Activated CD8-positive, alpha-beta memory T cell treated with anti-CD3 and anti-CD28 coated beads, Interleukin-2, amount 10 ng/mL, durations not matched to agents 7 days and 5 days (primary cell): Measurements from ENCODE around the gene ASPHD2. TPM values are rescaled to one million over a fixed set of nuclear protein-coding genes. Genes with fewer than 3 reads are reported as not detected.

Source experiments
- ATAC-seq: fragments of 150-1000 bp; cut with Tn5 transposase; one replicate; pipeline ENCODE4 v1.10.0; 2021; ENCODE audit warnings: moderate library complexity
- CTCF ChIA-PET: fragments of 350-600 bp; sonication (Branson Sonifier 250); formaldehyde crosslinking; loops from one replicate; lab custom pipeline; 2021; ENCODE audit warnings: antibody characterized with exemption; lab: Charles Lee
- DNase-seq: peaks from one replicate; pipeline ENCODE4 v3.0.0-alpha.2; 2020
- H3K27ac Mint-ChIP-seq: one replicate; pipeline ENCODE4 v1.8.0; 2021; ENCODE audit warnings: mild to moderate bottlenecking, mixed read lengths
- H3K27me3 Mint-ChIP-seq: one replicate; pipeline ENCODE4 v1.8.0; 2021; ENCODE audit warnings: mixed read lengths
- H3K36me3 Mint-ChIP-seq: one replicate; pipeline ENCODE4 v1.8.0; 2021; ENCODE audit warnings: mild to moderate bottlenecking, mixed read lengths
- H3K4me1 Mint-ChIP-seq: one replicate; pipeline ENCODE4 v1.8.0; 2021; ENCODE audit warnings: mixed read lengths
- H3K4me3 Mint-ChIP-seq: one replicate; pipeline ENCODE4 v1.8.0; 2021; ENCODE audit warnings: mild to moderate bottlenecking, moderate library complexity, mixed read lengths
- H3K9me3 Mint-ChIP-seq: one replicate; pipeline ENCODE4 v1.8.0; 2022; ENCODE audit warnings: low read depth, mixed read lengths
- total RNA-seq, 2 experiments: library from RNA; stranded (reverse); gene quantifications; one replicate each; pipeline ENCODE4 v1.2.3, GENCODE V29; 2021

The ASPHD2 gene
- total RNA-seq, 2 experiments from 2014 or later = 15.3 to 17.0 TPM

GRCh38 chr22:26457661-26458272, 28.7 kb downstream of the ASPHD2 start:
- no peaks in the 10 kb centered on the region for H3K27me3 Mint-ChIP-seq
- H3K27ac Mint-ChIP-seq = no peak overlapping the region
- H3K36me3 Mint-ChIP-seq = peaks cover 22% of the 10 kb centered on the region
- no peak overlapping the region for H3K4me3 Mint-ChIP-seq
- ATAC-seq (no peak), DNase-seq (no peak)
- CTCF ChIA-PET = interaction anchor here (0.9 kb wide), 1 partner anchor 96 kb away, joined by 4 read pairs; no protein-coding TSS in a partner anchor
- no peaks in the 10 kb centered on the region for H3K9me3 Mint-ChIP-seq
- no peaks in the 10 kb centered on the region for H3K4me1 Mint-ChIP-seq

GRCh38 chr22:26460202-26460601, 31.1 kb downstream of the ASPHD2 start:
- Mint-ChIP-seq H3K27me3 (no peaks in the 10 kb centered on the region), H3K4me1 (no peaks in the 10 kb centered on the region), H3K27ac (no peak overlapping the region), H3K36me3 (peaks cover 22% of the 10 kb centered on the region), H3K4me3 (no peak overlapping the region), H3K9me3 (no peaks in the 10 kb centered on the region)
- ATAC-seq (no peak), DNase-seq (no peak)
- CTCF ChIA-PET = interaction anchor here (0.7 to 4.4 kb wide), 19 partner anchors 8 to 215 kb away, joined by 3 to 62 read pairs (median 10); partner anchors contain the start of genes HPS4 and SRRD

DNA sequence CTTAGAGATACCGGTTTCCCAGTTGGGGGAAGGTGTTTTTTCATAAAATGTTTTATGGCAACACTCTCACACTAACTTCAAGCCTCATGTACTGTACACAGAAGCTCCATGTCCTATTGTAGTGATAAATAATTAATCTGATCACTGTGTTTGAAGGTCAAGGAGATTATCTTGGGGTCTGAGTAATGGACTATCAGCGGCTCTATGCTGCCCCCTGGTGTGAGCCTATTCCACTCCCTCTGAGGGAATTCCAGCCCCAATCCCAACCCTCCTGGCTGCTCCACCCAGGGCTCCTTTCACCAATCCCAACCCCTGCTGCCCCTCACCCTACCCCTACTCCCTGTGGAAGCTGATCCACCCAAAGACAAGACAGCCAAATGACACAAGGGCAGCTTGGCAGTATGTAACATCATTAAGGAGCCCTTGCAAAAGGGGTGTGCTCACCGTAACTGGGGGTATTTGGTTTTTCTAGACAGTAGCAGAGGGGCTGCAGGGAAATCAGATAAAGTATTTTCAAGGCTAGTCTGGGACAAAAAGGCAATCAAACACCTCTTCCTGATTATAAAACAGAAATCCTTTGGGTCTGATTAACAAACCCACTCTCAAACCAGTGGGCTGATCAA, 32.2 kb downstream of the ASPHD2 start:
- Mint-ChIP-seq H3K36me3 (peaks cover 18% of the 10 kb centered on the region), H3K4me3 (no peak overlapping the region), H3K9me3 (no peaks in the 10 kb centered on the region), H3K27me3 (no peaks in the 10 kb centered on the region), H3K27ac (no peak overlapping the region), H3K4me1 (no peaks in the 10 kb centered on the region)
- CTCF ChIA-PET = interaction anchor here (0.5 to 4.4 kb wide), 22 partner anchors 9 to 213 kb away, joined by 3 to 62 read pairs (median 8); partner anchors contain the start of genes HPS4 and SRRD
- ATAC-seq (peak; percentile 63), DNase-seq (peak; percentile 52)

DNA sequence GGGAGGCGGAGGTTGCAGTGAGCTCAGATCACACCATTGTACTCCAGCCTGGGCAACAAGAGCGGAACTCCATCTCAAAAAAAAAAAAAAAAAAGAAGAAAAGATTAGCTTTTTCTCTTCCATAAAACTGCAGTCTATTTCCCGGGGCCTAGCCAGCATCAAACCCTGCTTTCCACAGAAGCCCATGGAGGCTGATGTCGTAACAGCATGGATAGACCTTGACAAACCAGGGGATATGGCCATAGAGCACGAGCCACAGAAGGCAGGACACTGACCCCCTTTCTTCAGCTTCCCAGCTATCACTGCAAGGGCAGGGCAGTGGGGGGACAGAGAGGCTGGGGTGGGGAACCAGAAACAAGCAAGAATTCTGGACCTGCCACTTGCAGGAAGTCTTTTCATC, 33.0 kb downstream of the ASPHD2 start:
- H3K27ac Mint-ChIP-seq = no peak overlapping the region
- H3K27me3 Mint-ChIP-seq = no peaks in the 10 kb centered on the region
- ATAC-seq = no peak
- CTCF ChIA-PET = interaction anchor here (0.6 to 4.4 kb wide), 18 partner anchors 9 to 213 kb away, joined by 3 to 62 read pairs (median 6); partner anchors contain the start of genes HPS4 and SRRD
- H3K36me3 Mint-ChIP-seq = peaks cover 24% of the 10 kb centered on the region
- no peaks in the 10 kb centered on the region for H3K9me3 Mint-ChIP-seq
- H3K4me3 Mint-ChIP-seq = no peak overlapping the region
- DNase-seq = no peak
- H3K4me1 Mint-ChIP-seq = peaks cover 6% of the 10 kb centered on the region

GRCh38 chr22:26462641-26463040, 33.6 kb downstream of the ASPHD2 start:
- no peaks in the 10 kb centered on the region for H3K9me3 Mint-ChIP-seq
- CTCF ChIA-PET = interaction anchor here (0.6 to 4.4 kb wide), 9 partner anchors 8 to 212 kb away, joined by 3 to 62 read pairs (median 5); partner anchors contain the start of genes HPS4 and SRRD
- no peak overlapping the region for H3K27ac Mint-ChIP-seq
- DNase-seq (no peak), ATAC-seq (no peak)
- H3K36me3 Mint-ChIP-seq = peaks cover 24% of the 10 kb centered on the region
- no peaks in the 10 kb centered on the region for H3K27me3 Mint-ChIP-seq
- H3K4me3 Mint-ChIP-seq = no peak overlapping the region
- peaks cover 7% of the 10 kb centered on the region for H3K4me1 Mint-ChIP-seq

DNA sequence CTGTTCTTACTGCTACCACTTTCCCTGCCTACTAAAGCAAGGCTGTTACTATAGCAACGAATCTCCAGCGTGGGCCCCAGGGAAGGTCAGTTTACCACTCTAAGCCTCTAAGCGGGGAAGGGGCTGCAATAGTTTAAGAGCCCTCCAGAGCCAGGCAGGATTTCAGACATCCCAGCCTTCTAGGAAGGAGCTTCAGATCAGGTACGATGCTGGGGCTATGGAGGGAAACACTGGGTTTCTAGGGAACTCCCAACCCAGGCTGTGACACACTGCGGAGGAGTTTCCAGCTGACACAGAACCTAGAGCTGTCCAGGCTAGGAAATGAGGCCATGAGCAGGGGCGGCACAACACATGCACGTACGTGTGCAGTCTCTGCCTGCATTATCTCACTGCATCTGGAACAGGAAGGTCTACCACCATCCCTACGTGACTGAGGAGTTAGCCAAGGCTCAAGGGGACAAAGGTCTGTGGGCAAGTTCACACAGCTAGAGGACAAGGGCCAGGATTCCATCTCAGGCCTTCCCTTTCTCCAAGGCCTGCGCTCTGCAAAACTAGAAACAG, 34.1 kb downstream of the ASPHD2 start:
- Mint-ChIP-seq H3K27ac (no peak overlapping the region), H3K9me3 (no peaks in the 10 kb centered on the region), H3K4me1 (peaks cover 10% of the 10 kb centered on the region), H3K4me3 (no peak overlapping the region), H3K27me3 (no peaks in the 10 kb centered on the region), H3K36me3 (peaks cover 25% of the 10 kb centered on the region)
- CTCF ChIA-PET = interaction anchor here (1.0 to 4.4 kb wide), 6 partner anchors 9 to 212 kb away, joined by 3 to 62 read pairs (median 5); partner anchors contain the start of genes HPS4 and SRRD
- peak; percentile 12 for ATAC-seq
- DNase-seq = no peak

- DNase-seq (no peak), ATAC-seq (no peak)
- peaks cover 10% of the 10 kb centered on the region for H3K4me1 Mint-ChIP-seq
- H3K4me3 Mint-ChIP-seq = no peak overlapping the region
- H3K9me3 Mint-ChIP-seq = no peaks in the 10 kb centered on the region
- no peaks in the 10 kb centered on the region for H3K27me3 Mint-ChIP-seq
- H3K36me3 Mint-ChIP-seq = peaks cover 30% of the 10 kb centered on the region
- H3K27ac Mint-ChIP-seq = no peak overlapping the region
- CTCF ChIA-PET = interaction anchor here (1.0 to 4.4 kb wide), 3 partner anchors 39 to 103 kb away, joined by 3 to 62 read pairs (median 5); no protein-coding TSS in a partner anchor
Observed at GRCh38 chr22:26463688-26464087, 34.6 kb downstream of the ASPHD2 start.

GRCh38 chr22:26464312-26464711, 35.3 kb downstream of the ASPHD2 start:
- H3K9me3 Mint-ChIP-seq = no peaks in the 10 kb centered on the region
- CTCF ChIA-PET = no interaction called here
- no peak overlapping the region for H3K4me3 Mint-ChIP-seq
- peaks cover 32% of the 10 kb centered on the region for H3K36me3 Mint-ChIP-seq
- DNase-seq (no peak), ATAC-seq (no peak)
- H3K27ac Mint-ChIP-seq = no peak overlapping the region
- no peaks in the 10 kb centered on the region for H3K27me3 Mint-ChIP-seq
- H3K4me1 Mint-ChIP-seq = peaks cover 10% of the 10 kb centered on the region

DNA sequence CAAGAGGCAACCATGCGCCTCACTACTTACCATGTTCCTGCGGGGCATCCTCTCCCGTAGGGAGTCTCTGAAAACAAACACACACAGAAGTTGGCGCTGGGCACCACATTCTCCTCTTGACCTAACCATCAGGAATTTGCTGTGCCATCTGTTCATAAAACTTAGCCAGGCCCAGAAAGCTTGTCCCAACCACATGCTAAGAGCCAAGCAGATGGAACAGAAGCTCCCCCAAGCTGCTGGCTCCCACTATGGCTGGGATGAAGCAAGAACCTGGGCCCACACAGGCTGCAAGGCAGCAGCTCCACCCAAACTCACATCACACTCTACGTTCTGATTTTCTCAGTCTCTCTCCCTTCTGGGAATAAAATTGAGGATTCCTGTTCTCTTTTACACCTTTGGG, 37.1 kb downstream of the ASPHD2 start:
- Mint-ChIP-seq H3K36me3 (peaks cover 35% of the 10 kb centered on the region), H3K27me3 (no peaks in the 10 kb centered on the region), H3K4me1 (peaks cover 10% of the 10 kb centered on the region), H3K27ac (no peak overlapping the region), H3K9me3 (no peaks in the 10 kb centered on the region), H3K4me3 (no peak overlapping the region)
- CTCF ChIA-PET = interaction anchor here (0.5 to 1.6 kb wide), 3 partner anchors 36 to 111 kb away, joined by 3 read pairs; no protein-coding TSS in a partner anchor
- ATAC-seq (no peak), DNase-seq (no peak)

GRCh38 chr22:26470807-26471206, 41.7 kb downstream of the ASPHD2 start:
- Mint-ChIP-seq H3K27ac (no peak overlapping the region), H3K36me3 (peaks cover 48% of the 10 kb centered on the region), H3K4me3 (no peak overlapping the region), H3K9me3 (no peaks in the 10 kb centered on the region), H3K27me3 (no peaks in the 10 kb centered on the region), H3K4me1 (peaks cover 18% of the 10 kb centered on the region)
- ATAC-seq = no peak
- no peak for DNase-seq
- CTCF ChIA-PET = interaction anchor here (1.4 kb wide), 1 partner anchor 9 kb away, joined by 4 read pairs; no protein-coding TSS in a partner anchor

GRCh38 chr22:26471522-26471921, 42.5 kb downstream of the ASPHD2 start:
- Mint-ChIP-seq H3K4me3 (no peak overlapping the region), H3K27me3 (no peaks in the 10 kb centered on the region), H3K27ac (no peak overlapping the region), H3K36me3 (peaks cover 45% of the 10 kb centered on the region), H3K4me1 (peaks cover 19% of the 10 kb centered on the region), H3K9me3 (no peaks in the 10 kb centered on the region)
- CTCF ChIA-PET = interaction anchor here (1.4 kb wide), 1 partner anchor 10 kb away, joined by 4 read pairs; no protein-coding TSS in a partner anchor
- no peak for DNase-seq
- no peak for ATAC-seq

- ATAC-seq (no peak), DNase-seq (no peak)
- H3K4me1 Mint-ChIP-seq = peaks cover 37% of the 10 kb centered on the region
- H3K36me3 Mint-ChIP-seq = peaks cover 45% of the 10 kb centered on the region
- CTCF ChIA-PET = no interaction called here
- no peak overlapping the region for H3K27ac Mint-ChIP-seq
- no peaks in the 10 kb centered on the region for H3K9me3 Mint-ChIP-seq
- H3K27me3 Mint-ChIP-seq = no peaks in the 10 kb centered on the region
- H3K4me3 Mint-ChIP-seq = no peak overlapping the region
Observed at GRCh38 chr22:26474682-26475081, 45.6 kb downstream of the ASPHD2 start.

- DNase-seq (peak; percentile 38), ATAC-seq (peak; percentile 46)
- CTCF ChIA-PET = interaction anchor here (1.0 to 1.5 kb wide), 3 partner anchors 25 to 194 kb away, joined by 3 to 5 read pairs (median 3); no protein-coding TSS in a partner anchor
- peak overlapping the region; percentile 65 for H3K27ac Mint-ChIP-seq
- no peaks in the 10 kb centered on the region for H3K9me3 Mint-ChIP-seq
- peaks cover 56% of the 10 kb centered on the region for H3K4me1 Mint-ChIP-seq
- no peak overlapping the region for H3K4me3 Mint-ChIP-seq
- peaks cover 47% of the 10 kb centered on the region for H3K36me3 Mint-ChIP-seq
- no peaks in the 10 kb centered on the region for H3K27me3 Mint-ChIP-seq
Observed at GRCh38 chr22:26476705-26477340, 47.8 kb downstream of the ASPHD2 start.
